Measurements from ENCODE around the gene ZNF182.
"Not testable (repeated sequence)": the region's sequence is repeated elsewhere in the genome, so short reads cannot be mapped to it uniquely, and the experiment has no call there.

The ZNF182 gene

GRCh38 chrX:47958761-47959342 is 44.9 kb downstream of the ZNF182 start:
- in situ Hi-C loops (cut with MboI; ENCODE audit: low sequenced_read_pairs, unreplicated experiment) = no loop called here
- TF ChIP-seq CTCF (IDR thresholded peaks at IDR 0.05; ENCODE audit: borderline replicate concordance, control extremely low read depth, extremely low read depth, insufficient read depth, missing control alignments) = no peak
- DNase-seq (ENCODE audit: low spot score) = peak; percentile 18

- in situ Hi-C loops (cut with MboI; ENCODE audit: low sequenced_read_pairs, unreplicated experiment); DNase-seq (ENCODE audit: low spot score): not testable (repeated sequence)
Measured at GRCh38 chrX:47958206-47958605, 45.6 kb downstream of the ZNF182 start.

- no peak for DNase-seq (ENCODE audit: low spot score)
- in situ Hi-C loops (cut with MboI; ENCODE audit: low sequenced_read_pairs, unreplicated experiment) = no loop called here
- TF ChIP-seq CTCF (IDR thresholded peaks at IDR 0.05; ENCODE audit: borderline replicate concordance, control extremely low read depth, extremely low read depth, insufficient read depth, missing control alignments) = no peak
Measured at GRCh38 chrX:47956016-47956415, 47.8 kb downstream of the ZNF182 start.

GRCh38 chrX:47955295-47955694 is 48.5 kb downstream of the ZNF182 start:
- in situ Hi-C loops (cut with MboI; ENCODE audit: low sequenced_read_pairs, unreplicated experiment); DNase-seq (ENCODE audit: low spot score): not testable (repeated sequence)

- no peak for DNase-seq (ENCODE audit: low spot score)
- in situ Hi-C loops (cut with MboI; ENCODE audit: low sequenced_read_pairs, unreplicated experiment) = no loop called here
- no peak for TF ChIP-seq CTCF (IDR thresholded peaks at IDR 0.05; ENCODE audit: borderline replicate concordance, control extremely low read depth, extremely low read depth, insufficient read depth, missing control alignments)
Measured at GRCh38 chrX:47941423-47941822, 62.4 kb downstream of the ZNF182 start.

- in situ Hi-C loops (cut with MboI; ENCODE audit: low sequenced_read_pairs, unreplicated experiment) = no loop called here
- TF ChIP-seq CTCF (IDR thresholded peaks at IDR 0.05; ENCODE audit: borderline replicate concordance, control extremely low read depth, extremely low read depth, insufficient read depth, missing control alignments) = no peak
- DNase-seq (ENCODE audit: low spot score) = no peak
Measured at GRCh38 chrX:47940448-47940847, 63.3 kb downstream of the ZNF182 start.

GRCh38 chrX:47936940-47937317 is 66.9 kb downstream of the ZNF182 start:
- no peak for TF ChIP-seq CTCF (IDR thresholded peaks at IDR 0.05; ENCODE audit: borderline replicate concordance, control extremely low read depth, extremely low read depth, insufficient read depth, missing control alignments)
- DNase-seq (ENCODE audit: low spot score) = no peak
- in situ Hi-C loops (cut with MboI; ENCODE audit: low sequenced_read_pairs, unreplicated experiment) = no loop called here
